DOHH2 (cell line): ENCODE measurements around the gene ZPR1.

ENCODE experiments used
- EZH2phosphoT487 ChIP-seq: fragments of 200-600 bp; sonication (generic); IDR thresholded peaks from 2 replicates; pipeline ENCODE4 v1.6.1; 2017; ENCODE audit warnings: borderline replicate concordance, mild to moderate bottlenecking, antibody characterized with exemption, low read length, moderate library complexity, mixed read lengths
- TF ChIP-seq, protein P1 (sequence below): fragments of 200-600 bp; sonication (generic); IDR thresholded peaks from one replicate; pipeline ENCODE4 v1.5.1; 2014; ENCODE audit warnings: antibody characterized with exemption, mild to moderate bottlenecking, low read depth, low read length; ENCODE audit not compliant: poor library complexity, severe bottlenecking

DNA sequence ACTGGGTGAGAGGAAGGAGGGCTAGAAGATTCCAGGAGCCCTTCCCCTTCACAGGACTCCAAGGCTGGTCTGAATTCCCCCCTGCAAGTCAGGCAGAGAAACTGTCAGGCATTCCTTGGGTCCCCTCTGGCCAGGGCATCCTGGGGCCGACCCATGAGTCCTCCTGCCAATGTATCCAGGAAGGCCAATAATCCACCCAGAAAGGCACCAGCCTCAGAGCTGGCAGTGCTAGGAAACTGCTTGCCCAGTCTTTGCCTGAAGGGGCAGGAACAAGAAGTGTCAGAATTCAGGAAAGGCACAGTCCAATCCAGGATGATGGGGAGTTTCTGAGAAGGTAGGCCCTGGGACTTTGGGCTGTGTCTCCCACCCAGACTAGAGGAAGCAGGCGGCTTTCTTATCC lies 56.0 kb downstream of the ZPR1 start:
- TF ChIP-seq, protein P1, sequence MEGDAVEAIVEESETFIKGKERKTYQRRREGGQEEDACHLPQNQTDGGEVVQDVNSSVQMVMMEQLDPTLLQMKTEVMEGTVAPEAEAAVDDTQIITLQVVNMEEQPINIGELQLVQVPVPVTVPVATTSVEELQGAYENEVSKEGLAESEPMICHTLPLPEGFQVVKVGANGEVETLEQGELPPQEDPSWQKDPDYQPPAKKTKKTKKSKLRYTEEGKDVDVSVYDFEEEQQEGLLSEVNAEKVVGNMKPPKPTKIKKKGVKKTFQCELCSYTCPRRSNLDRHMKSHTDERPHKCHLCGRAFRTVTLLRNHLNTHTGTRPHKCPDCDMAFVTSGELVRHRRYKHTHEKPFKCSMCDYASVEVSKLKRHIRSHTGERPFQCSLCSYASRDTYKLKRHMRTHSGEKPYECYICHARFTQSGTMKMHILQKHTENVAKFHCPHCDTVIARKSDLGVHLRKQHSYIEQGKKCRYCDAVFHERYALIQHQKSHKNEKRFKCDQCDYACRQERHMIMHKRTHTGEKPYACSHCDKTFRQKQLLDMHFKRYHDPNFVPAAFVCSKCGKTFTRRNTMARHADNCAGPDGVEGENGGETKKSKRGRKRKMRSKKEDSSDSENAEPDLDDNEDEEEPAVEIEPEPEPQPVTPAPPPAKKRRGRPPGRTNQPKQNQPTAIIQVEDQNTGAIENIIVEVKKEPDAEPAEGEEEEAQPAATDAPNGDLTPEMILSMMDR, result no peak
- TF ChIP-seq EZH2phosphoT487, result no peak
